Neuronal stem cell (in vitro differentiated cells): Measurements from ENCODE around the gene DNAJB1.

Experiments
- DNase-seq: peaks from one replicate; pipeline ENCODE4 v3.0.0-alpha.2; 2013; ENCODE audit warnings: low spot score
- H2AFZ ChIP-seq: one replicate; pipeline ENCODE4 v1.6.1; 2013; ENCODE audit warnings: mild to moderate bottlenecking, low read length, inconsistent platforms
- H2AK5ac ChIP-seq: 2 replicates; pipeline ENCODE4 v1.6.1; 2013; ENCODE audit warnings: low read depth, mild to moderate bottlenecking, inconsistent platforms, low read length, moderate library complexity, mixed read lengths
- H2BK120ac ChIP-seq: 2 replicates; pipeline ENCODE4 v1.6.1; 2013; ENCODE audit warnings: low read depth, mild to moderate bottlenecking, inconsistent platforms, low read length, moderate library complexity, mixed read lengths
- H2BK12ac ChIP-seq: one replicate; pipeline ENCODE4 v1.6.1; 2013; ENCODE audit warnings: low read length, inconsistent platforms
- H2BK15ac ChIP-seq: 2 replicates; pipeline ENCODE4 v1.6.1; 2013; ENCODE audit warnings: mild to moderate bottlenecking, low read length, inconsistent platforms, mixed read lengths
- H2BK5ac ChIP-seq: one replicate; pipeline ENCODE4 v1.6.1; 2013; ENCODE audit warnings: inconsistent platforms, mild to moderate bottlenecking, low read length, moderate library complexity
- H3K14ac ChIP-seq: one replicate; pipeline ENCODE4 v1.6.1; 2013; ENCODE audit warnings: low read length, inconsistent platforms
- H3K18ac ChIP-seq: 2 replicates; pipeline ENCODE4 v1.6.1; 2013; ENCODE audit warnings: low read length, inconsistent platforms
- H3K23ac ChIP-seq: 2 replicates; pipeline ENCODE4 v1.6.1; 2013; ENCODE audit warnings: low read depth, mild to moderate bottlenecking, mixed read lengths, low read length, inconsistent platforms; ENCODE audit not compliant: poor library complexity
- H3K27ac ChIP-seq: replicated peaks from 3 replicates; pipeline ENCODE4 v1.5.1; 2013; ENCODE audit warnings: low read length, inconsistent platforms
- H3K27me3 ChIP-seq, 3 experiments: 2 replicates each; pipeline ENCODE4 v1.6.1; 2013; ENCODE audit warnings: low read length in 3 of 3, mild to moderate bottlenecking in 2 of 3, inconsistent platforms in 1 of 3, low read depth in 1 of 3, mixed read lengths in 1 of 3, moderate library complexity in 1 of 3; ENCODE audit not compliant: control insufficient read depth in 3 of 3, insufficient read depth in 3 of 3
- H3K36me3 ChIP-seq, 2 donors: replicated peaks in 1 of 2; 2 replicates each; pipeline ENCODE4 v1.6.1; 2013; ENCODE audit warnings: low read length in 2 of 2; ENCODE audit not compliant: control insufficient read depth in 2 of 2, insufficient read depth in 2 of 2
- H3K4ac ChIP-seq: 2 replicates; pipeline ENCODE4 v1.6.1; 2013; ENCODE audit warnings: inconsistent platforms, mild to moderate bottlenecking, low read length, moderate library complexity
- H3K4me1 ChIP-seq, 2 donors: 1 replicate in 1 of 2; 2 replicates in 1 of 2; pipeline ENCODE4 v1.6.1; 2013; ENCODE audit warnings: low read length in 2 of 2, low read depth in 1 of 2; ENCODE audit not compliant: control insufficient read depth in 2 of 2, insufficient read depth in 1 of 2
- H3K4me2 ChIP-seq: one replicate; pipeline ENCODE4 v1.6.1; 2013; ENCODE audit warnings: mild to moderate bottlenecking, low read length, inconsistent platforms; ENCODE audit not compliant: insufficient read depth, poor library complexity, severe bottlenecking
- H3K4me3 ChIP-seq, 2 donors: 2 replicates each; pipeline ENCODE4 v1.5.1; 2013; ENCODE audit warnings: low read length in 2 of 2, mild to moderate bottlenecking in 2 of 2, inconsistent platforms in 1 of 2, moderate library complexity in 1 of 2
- H3K79me1 ChIP-seq: one replicate; pipeline ENCODE4 v1.6.1; 2013; ENCODE audit warnings: low read depth, mild to moderate bottlenecking, inconsistent platforms, low read length, moderate library complexity
- H3K9ac ChIP-seq: one replicate; pipeline ENCODE4 v1.6.1; 2013; ENCODE audit warnings: mild to moderate bottlenecking, low read depth, low read length, inconsistent platforms; ENCODE audit not compliant: poor library complexity
- H3K9me3 ChIP-seq, 2 donors: replicated peaks in 1 of 2; 2 replicates each; pipeline versions ENCODE3 to v1.6.1; 2013; ENCODE audit warnings: low read length in 2 of 2, mild to moderate bottlenecking in 2 of 2, inconsistent platforms in 1 of 2, low read depth in 1 of 2, mixed read lengths in 1 of 2, moderate library complexity in 1 of 2; ENCODE audit not compliant: control insufficient read depth in 2 of 2, insufficient read depth in 1 of 2
- H4K8ac ChIP-seq: one replicate; pipeline ENCODE4 v1.6.1; 2013; ENCODE audit warnings: low read depth, mild to moderate bottlenecking, inconsistent platforms, low read length, moderate library complexity
- H4K91ac ChIP-seq: one replicate; pipeline ENCODE4 v1.6.1; 2013; ENCODE audit warnings: low read length, low read depth, mild to moderate bottlenecking, inconsistent platforms; ENCODE audit not compliant: poor library complexity
- WGBS, 2 donors: extraction: QIAGEN DNeasy Blood & Tissue Kit; methylation state at CpG; one replicate each; pipeline ENCODE4 v1.1.7; 2013; ENCODE audit warnings: missing lambda C conversion rate in 2 of 2, mixed read lengths in 1 of 2; ENCODE audit not compliant: insufficient read length in 2 of 2, insufficient replicate concordance in 1 of 2; ENCODE audit errors: extremely low coverage in 2 of 2; 5-methylcytosine and 5-hydroxymethylcytosine counted together

The DNAJB1 gene

GRCh38 chr19:14540741-14541525 lies 22.7 kb upstream of the DNAJB1 start:
- no peak overlapping the region for H3K4me3 ChIP-seq
- H3K23ac ChIP-seq: no peak overlapping the region
- no peak for DNase-seq
- no peak overlapping the region for H2AK5ac ChIP-seq
- H3K27me3 ChIP-seq: no peaks in the 10 kb centered on the region
- H3K18ac ChIP-seq: no peak overlapping the region
- H3K4me2 ChIP-seq: no peak overlapping the region
- H4K8ac ChIP-seq: no peak overlapping the region
- H2BK15ac ChIP-seq: no peak overlapping the region
- no CpG with 5 or more reads among the region's 19 CpGs for WGBS, 2 donors
- no peak overlapping the region for H3K14ac ChIP-seq
- H4K91ac ChIP-seq: no peak overlapping the region
- peaks cover 0 to 9% of the 10 kb centered on the region in 2 donors for H3K4me1 ChIP-seq
- H3K9me3 ChIP-seq: peaks cover 0 to 2% of the 10 kb centered on the region in 2 donors
- peaks cover 21% of the 10 kb centered on the region for H3K79me1 ChIP-seq
- no peak overlapping the region for H3K9ac ChIP-seq
- H2BK12ac ChIP-seq: no peak overlapping the region
- H2BK5ac ChIP-seq: no peak overlapping the region
- H2AFZ ChIP-seq: no peak overlapping the region
- no peak overlapping the region for H3K4ac ChIP-seq
- peaks cover 14 to 26% of the 10 kb centered on the region in 2 donors for H3K36me3 ChIP-seq
- no peak overlapping the region for H2BK120ac ChIP-seq
- H3K27ac ChIP-seq: no peak overlapping the region

DNA sequence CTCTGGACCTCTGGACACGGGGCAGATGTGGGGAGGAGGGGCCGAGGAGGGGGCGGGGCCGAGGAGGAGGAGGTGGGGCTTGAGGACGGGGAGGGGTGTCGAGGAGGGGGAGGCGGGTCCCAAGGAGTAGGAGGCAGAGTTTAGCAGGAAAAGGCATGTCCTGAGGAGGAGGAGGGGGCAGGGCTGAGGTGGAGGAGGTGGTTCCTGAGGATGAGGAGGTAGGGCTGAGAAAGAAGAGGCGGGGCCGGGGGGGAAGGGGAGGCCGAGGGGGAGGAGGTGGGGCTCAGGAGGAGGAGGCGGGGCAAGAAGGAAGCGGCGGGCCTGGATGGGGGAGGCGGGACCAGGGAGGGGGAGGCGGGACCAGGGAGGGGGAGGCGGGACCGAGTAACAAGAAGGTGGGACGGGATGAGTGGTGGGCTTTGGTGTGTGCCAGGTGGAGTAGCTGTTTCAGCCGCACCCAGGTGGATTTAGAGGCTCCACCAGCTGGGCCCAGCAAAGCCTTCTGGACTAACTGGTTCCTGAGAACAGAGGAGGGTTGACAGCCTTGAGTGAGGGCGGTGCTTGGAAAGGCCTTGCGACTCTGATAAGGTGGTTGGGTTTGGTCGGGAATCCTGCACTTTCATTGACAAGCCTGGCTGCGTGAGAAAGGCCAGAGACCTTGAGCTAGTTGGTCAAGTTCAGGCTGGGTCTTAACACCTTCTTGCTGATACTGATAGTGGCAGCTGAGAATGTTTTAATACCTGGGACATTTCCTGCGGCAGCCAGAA lies 18.9 kb upstream of the DNAJB1 start:
- Histone ChIP-seq H3K4me1 (peaks cover 0 to 7% of the 10 kb centered on the region in 2 donors), H3K4me2 (no peak overlapping the region), H3K23ac (no peak overlapping the region), H3K4ac (no peak overlapping the region), H4K8ac (no peak overlapping the region), H3K79me1 (peaks cover 24% of the 10 kb centered on the region), H2AFZ (no peak overlapping the region), H3K27ac (no peak overlapping the region), H3K9ac (no peak overlapping the region), H2BK15ac (no peak overlapping the region), H2AK5ac (no peak overlapping the region), H2BK12ac (no peak overlapping the region), H3K4me3 (peak overlapping the region in 1 of 2 donors; percentile 9), H3K36me3 (peaks cover 10 to 31% of the 10 kb centered on the region in 2 donors), H3K9me3 (peaks cover 0 to 2% of the 10 kb centered on the region in 2 donors), H2BK5ac (no peak overlapping the region), H3K14ac (no peak overlapping the region), H3K18ac (peak overlapping the region; percentile 85), H4K91ac (no peak overlapping the region), H2BK120ac (no peak overlapping the region), H3K27me3 (no peaks in the 10 kb centered on the region)
- WGBS, 2 donors: no CpG with 5 or more reads among the region's 24 CpGs
- peak; percentile 83 for DNase-seq

GRCh38 chr19:14533450-14533849 lies 15.3 kb upstream of the DNAJB1 start:
- Histone ChIP-seq H2BK5ac (no peak overlapping the region), H3K36me3 (peaks cover 7 to 22% of the 10 kb centered on the region in 2 donors), H3K4me3 (no peak overlapping the region), H2AFZ (no peak overlapping the region), H3K4ac (no peak overlapping the region), H2BK120ac (no peak overlapping the region), H2BK15ac (no peak overlapping the region), H2AK5ac (no peak overlapping the region), H3K27me3 (no peaks in the 10 kb centered on the region), H3K9me3 (no peaks in the 10 kb centered on the region), H3K9ac (no peak overlapping the region), H3K23ac (no peak overlapping the region), H3K14ac (no peak overlapping the region), H3K79me1 (peaks cover 19% of the 10 kb centered on the region), H3K4me1 (peaks cover 4 to 7% of the 10 kb centered on the region in 2 donors), H4K91ac (no peak overlapping the region), H4K8ac (no peak overlapping the region), H3K4me2 (no peak overlapping the region), H3K27ac (no peak overlapping the region), H3K18ac (no peak overlapping the region), H2BK12ac (no peak overlapping the region)
- WGBS, 2 donors: no CpG with 5 or more reads among the region's 5 CpGs
- no peak for DNase-seq

DNA sequence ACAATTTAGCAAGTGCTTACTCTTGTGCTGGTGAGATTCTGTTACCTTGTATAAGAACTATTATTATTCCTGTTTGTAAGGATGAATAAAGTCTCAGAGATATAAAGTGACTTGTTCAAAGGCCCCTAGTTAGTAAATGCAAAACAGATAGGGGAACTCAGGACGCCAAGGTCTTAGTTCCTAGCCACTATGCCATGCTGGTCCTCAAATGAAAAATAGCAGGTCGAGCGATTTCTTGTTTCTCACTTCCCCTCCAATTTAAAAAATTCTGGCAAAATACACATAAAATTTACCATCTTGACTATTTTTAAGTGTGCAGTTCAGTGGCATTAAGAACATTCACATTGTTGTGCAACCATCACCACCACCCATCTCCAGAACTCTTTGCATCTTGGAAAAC lies 12.3 kb upstream of the DNAJB1 start:
- H2BK15ac ChIP-seq: no peak overlapping the region
- no peak overlapping the region for H4K91ac ChIP-seq
- H3K27ac ChIP-seq: no peak overlapping the region

More for the DNA sequence above, 12.3 kb upstream of the DNAJB1 start:
- Histone ChIP-seq H3K4me3 (peak overlapping the region in 1 of 2 donors; percentile 80), H3K4me1 (peaks cover 1 to 4% of the 10 kb centered on the region in 2 donors), H3K36me3 (peaks cover 3 to 20% of the 10 kb centered on the region in 2 donors), H2AFZ (no peak overlapping the region), H3K27me3 (no peaks in the 10 kb centered on the region), H2BK120ac (no peak overlapping the region), H3K18ac (no peak overlapping the region), H2AK5ac (no peak overlapping the region), H3K4me2 (no peak overlapping the region), H3K4ac (no peak overlapping the region), H3K9me3 (no peaks in the 10 kb centered on the region), H3K9ac (no peak overlapping the region), H2BK12ac (no peak overlapping the region), H3K79me1 (peaks cover 10% of the 10 kb centered on the region), H3K23ac (no peak overlapping the region), H2BK5ac (no peak overlapping the region), H3K14ac (no peak overlapping the region), H4K8ac (no peak overlapping the region)
- WGBS, 2 donors: no CpG with 5 or more reads among the region's 3 CpGs
- no peak for DNase-seq
